Smooth muscle cell (in vitro differentiated cells): ENCODE data around the gene SYNPO2. TPM values are rescaled to one million over a fixed set of nuclear protein-coding genes. Genes with fewer than 3 reads are reported as not detected.
A peak's percentile ranks its signal among the peaks of the same experiment; 100 is the strongest.

ENCODE experiments used
- DNase-seq: peaks from one replicate; lab custom pipeline; 2025; ENCODE audit not compliant: unreplicated experiment; lab: John Stamatoyannopoulos, UW
- H2AFZ ChIP-seq: fragments of 200-600 bp; sonication (generic); 2 replicates; pipeline ENCODE4 v1.6.0; 2016; ENCODE audit warnings: antibody characterized with exemption, low read depth, mild to moderate bottlenecking
- H3F3A ChIP-seq: fragments of 200-600 bp; sonication (generic); 2 replicates; pipeline ENCODE4 v1.6.0; 2017; ENCODE audit warnings: antibody characterized with exemption, low read depth
- H3K27ac ChIP-seq: fragments of 200-600 bp; sonication (generic); 2 replicates; pipeline ENCODE4 v1.5.1; 2016; ENCODE audit warnings: low read depth, mild to moderate bottlenecking
- H3K27me3 ChIP-seq: fragments of 200-600 bp; sonication (generic); 2 replicates; pipeline ENCODE4 v1.6.1; 2016; ENCODE audit warnings: low read depth, mild to moderate bottlenecking
- H3K36me3 ChIP-seq: fragments of 200-600 bp; sonication (generic); 2 replicates; pipeline ENCODE4 v1.5.1; 2016; ENCODE audit warnings: low read depth
- H3K4me1 ChIP-seq: fragments of 200-600 bp; sonication (generic); 2 replicates; pipeline ENCODE4 v1.5.1; 2016; ENCODE audit warnings: low read depth
- H3K4me2 ChIP-seq: fragments of 200-600 bp; sonication (generic); 2 replicates; pipeline ENCODE4 v1.6.0; 2016; ENCODE audit warnings: mild to moderate bottlenecking
- H3K4me3 ChIP-seq: fragments of 200-600 bp; sonication (generic); 2 replicates; pipeline ENCODE4 v1.5.1; 2016; ENCODE audit warnings: mild to moderate bottlenecking
- H3K79me2 ChIP-seq: fragments of 200-600 bp; sonication (generic); 2 replicates; pipeline ENCODE4 v1.6.0; 2016; ENCODE audit warnings: low read depth, mild to moderate bottlenecking
- H3K9ac ChIP-seq: fragments of 200-600 bp; sonication (generic); 2 replicates; pipeline ENCODE4 v1.6.0; 2016; ENCODE audit warnings: low read depth
- H3K9me3 ChIP-seq: fragments of 200-600 bp; sonication (generic); replicated peaks from 2 replicates; pipeline ENCODE4 v1.5.1; 2016; ENCODE audit warnings: low read depth
- H4K20me1 ChIP-seq: fragments of 200-600 bp; sonication (generic); 2 replicates; pipeline ENCODE4 v1.6.0; 2016; ENCODE audit warnings: low read depth
- WGBS: methylation state at CpG from one replicate; pipeline ENCODE4 v1.1.7; 2016; ENCODE audit warnings: low lambda C conversion rate; 5-methylcytosine and 5-hydroxymethylcytosine counted together
- polyA plus RNA-seq: library from polyadenylated mRNA; unstranded; fragments of >200 nt; fragmentation: Nextera tagmentation; extraction: Ambion mirVana; gene quantifications from 2 replicates; pipeline ENCODE4 v1.2.1, GENCODE V29; 2016
- total RNA-seq: library from RNA; depleted of rRNA; stranded (reverse); fragments of >200 nt; gene quantifications from 2 replicates; pipeline ENCODE4 v1.2.3, GENCODE V29; 2014
- TF ChIP-seq, protein P1 (sequence below): fragments of 200-600 bp; sonication (generic); IDR thresholded peaks from 2 replicates; pipeline ENCODE4 v1.5.1; 2017; ENCODE audit warnings: borderline replicate concordance, mild to moderate bottlenecking, antibody characterized with exemption; ENCODE audit not compliant: insufficient read depth, poor library complexity, severe bottlenecking

SYNPO2 gene
- total and polyA plus RNA-seq, 2 experiments from 2014 or later, result 0.08 to 4.5 TPM

DNA sequence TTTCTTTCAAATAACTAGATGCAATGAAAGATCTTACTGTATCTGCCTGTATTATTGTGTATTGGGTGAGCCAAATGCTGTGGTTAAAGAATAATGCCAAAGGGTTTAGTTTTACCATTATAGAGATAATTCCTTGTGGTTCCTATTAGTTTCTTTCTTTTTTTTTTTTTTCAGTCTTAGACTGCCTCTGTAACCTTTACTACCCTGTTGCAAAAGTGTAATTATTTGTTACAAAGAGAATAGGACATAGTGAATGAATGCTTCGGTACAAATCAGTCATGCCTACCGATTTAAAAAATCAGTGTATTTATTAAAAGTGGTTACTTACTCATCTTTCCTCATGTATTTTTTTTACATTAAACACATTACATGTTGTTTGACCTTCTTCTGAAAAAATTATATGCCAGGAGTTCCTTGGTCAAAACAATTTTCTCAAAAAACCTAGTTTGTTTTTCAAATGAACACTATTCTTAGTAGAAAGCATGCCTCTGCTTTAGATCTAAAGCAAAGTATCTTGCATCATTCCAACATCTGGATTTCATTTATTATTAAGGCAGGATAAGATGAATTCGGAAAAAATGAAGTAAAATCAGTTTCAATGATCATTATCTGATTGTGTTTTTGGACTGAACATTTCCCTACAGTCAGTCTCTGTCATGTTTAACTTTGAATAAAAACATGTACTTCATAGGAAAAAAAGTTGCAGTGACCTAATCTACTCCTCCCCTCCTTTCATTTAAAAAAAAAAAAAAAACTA, 21.2 kb upstream of the SYNPO2 start:
- Histone ChIP-seq H3K4me3 (no peak overlapping the region), H3K9me3 (no peaks in the 10 kb centered on the region), H3K4me2 (no peak overlapping the region), H4K20me1 (no peaks in the 10 kb centered on the region), H3K9ac (no peak overlapping the region), H3K36me3 (no peaks in the 10 kb centered on the region), H3K4me1 (peaks cover 6% of the 10 kb centered on the region), H3K27ac (no peak overlapping the region), H3K79me2 (no peaks in the 10 kb centered on the region), H2AFZ (no peak overlapping the region), H3K27me3 (no peaks in the 10 kb centered on the region), H3F3A (peaks cover 6% of the 10 kb centered on the region)
- DNase-seq, result no peak
- TF ChIP-seq, protein P1, sequence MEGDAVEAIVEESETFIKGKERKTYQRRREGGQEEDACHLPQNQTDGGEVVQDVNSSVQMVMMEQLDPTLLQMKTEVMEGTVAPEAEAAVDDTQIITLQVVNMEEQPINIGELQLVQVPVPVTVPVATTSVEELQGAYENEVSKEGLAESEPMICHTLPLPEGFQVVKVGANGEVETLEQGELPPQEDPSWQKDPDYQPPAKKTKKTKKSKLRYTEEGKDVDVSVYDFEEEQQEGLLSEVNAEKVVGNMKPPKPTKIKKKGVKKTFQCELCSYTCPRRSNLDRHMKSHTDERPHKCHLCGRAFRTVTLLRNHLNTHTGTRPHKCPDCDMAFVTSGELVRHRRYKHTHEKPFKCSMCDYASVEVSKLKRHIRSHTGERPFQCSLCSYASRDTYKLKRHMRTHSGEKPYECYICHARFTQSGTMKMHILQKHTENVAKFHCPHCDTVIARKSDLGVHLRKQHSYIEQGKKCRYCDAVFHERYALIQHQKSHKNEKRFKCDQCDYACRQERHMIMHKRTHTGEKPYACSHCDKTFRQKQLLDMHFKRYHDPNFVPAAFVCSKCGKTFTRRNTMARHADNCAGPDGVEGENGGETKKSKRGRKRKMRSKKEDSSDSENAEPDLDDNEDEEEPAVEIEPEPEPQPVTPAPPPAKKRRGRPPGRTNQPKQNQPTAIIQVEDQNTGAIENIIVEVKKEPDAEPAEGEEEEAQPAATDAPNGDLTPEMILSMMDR, result no peak
- WGBS, result 81% methylated on average over 3 of the region's 3 CpGs

DNA sequence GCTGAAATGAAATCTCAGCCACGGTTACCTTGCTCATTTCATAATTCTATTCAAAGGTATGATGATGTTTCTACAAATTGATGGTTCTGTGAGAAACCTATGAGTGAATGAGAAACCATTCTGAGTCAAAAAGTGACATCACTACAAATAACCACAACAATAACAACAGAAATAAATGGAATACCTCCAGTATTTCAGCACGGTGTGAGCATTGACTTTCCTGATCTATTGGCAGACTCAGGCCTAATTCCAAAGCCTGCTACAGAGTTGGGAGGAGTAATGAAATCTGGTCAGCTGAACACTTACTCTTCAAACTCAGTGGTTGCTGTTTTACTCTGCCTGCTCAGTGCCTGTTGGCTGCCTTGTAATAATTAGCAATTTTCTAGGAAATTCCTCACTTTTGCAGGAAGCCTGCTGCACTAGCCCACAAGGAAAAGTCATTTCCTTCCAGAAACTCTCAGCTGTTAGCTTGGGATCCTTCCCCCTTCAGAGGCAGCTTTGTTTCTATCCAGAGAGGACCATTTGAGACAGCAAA, 18.8 kb upstream of the SYNPO2 start:
- TF ChIP-seq, protein P1, result no peak
- Histone ChIP-seq H3K27ac (peak overlapping the region; percentile 35), H3K4me1 (peaks cover 5% of the 10 kb centered on the region), H3K27me3 (no peaks in the 10 kb centered on the region), H4K20me1 (no peaks in the 10 kb centered on the region), H3K79me2 (no peaks in the 10 kb centered on the region), H3K36me3 (no peaks in the 10 kb centered on the region), H3K4me3 (no peak overlapping the region), H3K4me2 (no peak overlapping the region), H2AFZ (peak overlapping the region; percentile 10), H3F3A (peaks cover 6% of the 10 kb centered on the region), H3K9me3 (no peaks in the 10 kb centered on the region), H3K9ac (no peak overlapping the region)
- 49% methylated on average over 2 of the region's 2 CpGs for WGBS
- DNase-seq, result no peak

DNA sequence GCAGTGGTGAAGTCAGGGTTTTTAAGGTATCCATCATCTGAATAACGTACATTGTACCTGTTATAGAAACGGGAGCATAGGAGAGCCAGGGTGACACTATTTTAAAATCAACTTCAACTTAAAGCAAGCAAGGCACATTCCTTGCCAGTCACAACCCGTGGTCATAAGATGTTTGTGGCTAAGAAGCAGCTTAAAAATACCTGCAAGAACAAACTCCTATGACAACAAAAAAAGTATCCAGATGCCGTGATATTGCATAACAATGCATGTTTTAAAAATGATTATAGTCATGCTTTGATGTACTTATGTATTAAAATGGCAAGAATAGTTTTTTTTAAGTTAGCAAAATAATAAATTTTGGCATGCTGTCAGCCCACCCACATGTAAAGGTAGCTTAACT, 16.5 kb upstream of the SYNPO2 start:
- WGBS, result 72% methylated on average over 4 of the region's 4 CpGs
- DNase-seq, result no peak
- Histone ChIP-seq H3K4me1 (no peaks in the 10 kb centered on the region), H3K4me3 (no peak overlapping the region), H3K36me3 (no peaks in the 10 kb centered on the region), H3F3A (peaks cover 6% of the 10 kb centered on the region), H3K27me3 (no peaks in the 10 kb centered on the region), H3K9me3 (no peaks in the 10 kb centered on the region), H3K27ac (no peak overlapping the region), H4K20me1 (no peaks in the 10 kb centered on the region), H3K9ac (no peak overlapping the region), H3K79me2 (no peaks in the 10 kb centered on the region), H3K4me2 (no peak overlapping the region), H2AFZ (no peak overlapping the region)
- TF ChIP-seq, protein P1, result no peak
